Fibroblast of gingiva (primary cell): ENCODE data around the gene HTT.
A peak's percentile ranks its signal among the peaks of the same experiment; 100 is the strongest.

Source experiments
- DNase-seq: peaks from one replicate; pipeline ENCODE4 v3.0.0-alpha.2; 2011; ENCODE audit warnings: low read depth

Gene HTT

DNA sequence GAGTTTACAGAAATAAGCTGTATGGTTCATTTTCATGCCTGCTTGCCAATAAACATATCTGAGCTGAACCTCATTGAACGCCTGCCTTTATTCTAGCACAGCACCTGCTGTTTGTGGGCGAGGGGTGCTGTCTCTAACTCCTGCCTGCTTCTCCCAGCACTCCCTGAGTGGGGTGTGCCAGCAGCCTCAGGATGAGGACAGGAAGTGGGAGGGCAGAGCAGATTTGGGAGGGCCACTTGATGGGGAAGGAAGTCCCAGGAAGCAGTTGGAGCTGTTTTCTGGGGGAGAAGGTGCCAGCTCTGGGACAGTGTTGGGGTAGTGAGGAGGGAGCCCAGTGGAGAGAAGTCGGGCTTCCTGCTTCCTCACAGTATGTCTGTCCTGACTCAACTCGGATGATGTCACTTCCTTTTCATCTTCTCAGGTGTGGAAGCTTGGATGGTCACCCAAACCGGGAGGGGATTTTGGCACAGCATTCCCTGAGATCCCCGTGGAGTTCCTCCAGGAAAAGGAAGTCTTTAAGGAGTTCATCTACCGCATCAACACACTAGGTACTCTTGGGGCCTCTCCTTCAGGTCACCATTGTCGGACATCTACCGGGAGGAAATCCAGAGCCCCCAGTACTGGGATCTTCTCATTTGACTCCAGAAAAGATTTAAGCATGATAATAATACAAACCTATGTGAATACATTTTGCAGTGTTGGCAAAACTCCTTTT lies 145.4 kb downstream of the HTT start:
- no peak for DNase-seq

DNA sequence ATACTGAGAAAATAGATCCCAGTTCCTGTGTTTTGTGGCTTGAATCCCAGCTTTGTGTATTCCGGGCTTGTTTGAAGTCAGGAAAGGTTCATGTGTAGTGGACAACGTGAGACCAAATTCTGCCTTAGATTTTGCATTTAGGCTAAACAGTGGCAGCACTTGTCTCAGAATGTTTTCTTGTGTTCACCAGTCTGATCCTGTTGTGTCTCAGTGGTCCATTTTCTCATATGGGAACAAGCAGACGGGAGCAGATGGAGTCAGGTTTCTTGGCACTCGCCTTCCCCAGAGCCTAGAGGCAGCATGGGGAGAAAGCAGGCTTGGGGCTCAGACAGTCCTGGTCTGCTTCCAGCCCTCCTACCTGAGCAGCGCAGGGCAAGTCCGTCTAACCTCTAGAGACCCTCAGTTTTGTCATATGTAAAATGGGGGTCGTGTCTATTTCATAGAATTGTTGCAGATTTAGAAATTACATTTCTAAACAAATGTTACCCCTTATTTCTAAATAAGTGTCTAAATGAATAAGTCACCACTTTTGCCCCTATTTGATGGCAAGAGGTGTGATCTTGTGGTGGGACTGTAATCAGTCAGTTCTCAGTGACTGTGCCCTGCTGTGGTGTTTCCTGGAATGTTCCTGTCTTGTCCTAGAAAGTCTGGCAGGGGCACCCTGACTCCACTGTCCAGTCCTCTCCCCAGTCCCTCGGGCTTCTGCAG lies 146.1 kb downstream of the HTT start:
- no peak for DNase-seq

DNA sequence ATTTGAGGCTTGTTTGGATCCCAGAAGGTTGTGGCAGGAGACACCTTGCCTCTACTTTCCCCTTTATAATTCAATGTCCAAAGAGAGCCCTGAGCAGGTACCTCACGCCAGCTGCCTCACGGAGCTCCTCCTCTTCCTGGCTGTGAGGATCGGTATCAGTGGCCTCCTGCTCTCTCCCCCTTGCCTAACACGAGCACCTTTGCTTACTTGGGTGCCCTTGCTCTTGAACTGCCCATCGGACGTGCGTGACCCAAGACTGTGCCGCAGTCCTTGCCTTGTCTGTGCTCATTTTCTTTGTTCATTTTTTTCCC lies 146.7 kb downstream of the HTT start:
- no peak for DNase-seq

DNA sequence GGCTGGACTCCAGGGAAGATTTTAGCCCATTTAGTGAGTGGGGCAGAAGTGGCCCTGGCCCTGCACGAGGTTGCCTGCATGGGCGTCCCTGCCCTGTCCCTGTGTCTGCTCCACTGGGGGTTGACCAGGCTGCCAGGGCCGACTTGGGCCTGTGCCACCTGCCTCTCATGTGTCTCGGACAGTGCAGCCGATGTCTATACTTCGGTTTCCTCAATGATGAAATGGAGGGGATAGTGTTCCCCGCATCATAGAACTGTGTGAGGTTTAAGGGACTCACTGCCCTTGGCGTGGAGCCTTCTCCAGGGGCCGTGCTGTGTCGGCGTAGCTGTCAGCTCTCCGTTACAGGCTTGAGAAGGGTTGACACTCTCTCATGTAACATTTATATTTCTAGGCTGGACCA lies 147.5 kb downstream of the HTT start:
- no peak for DNase-seq

DNA sequence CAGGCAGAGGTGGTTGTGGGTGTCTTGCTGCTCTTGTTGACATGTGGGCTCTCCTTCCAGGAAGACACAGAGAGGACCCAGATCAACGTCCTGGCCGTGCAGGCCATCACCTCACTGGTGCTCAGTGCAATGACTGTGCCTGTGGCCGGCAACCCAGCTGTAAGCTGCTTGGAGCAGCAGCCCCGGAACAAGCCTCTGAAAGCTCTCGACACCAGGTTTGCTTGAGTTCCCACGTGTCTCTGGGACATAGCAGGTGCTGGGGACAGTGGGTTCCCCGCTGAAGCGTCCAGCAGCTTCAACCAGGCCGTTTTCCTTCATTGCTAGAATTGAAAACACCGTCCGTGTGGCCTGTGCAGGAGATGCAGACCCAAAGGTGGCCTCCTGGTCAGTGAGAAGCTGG lies 148.9 kb downstream of the HTT start:
- DNase-seq: no peak

DNA sequence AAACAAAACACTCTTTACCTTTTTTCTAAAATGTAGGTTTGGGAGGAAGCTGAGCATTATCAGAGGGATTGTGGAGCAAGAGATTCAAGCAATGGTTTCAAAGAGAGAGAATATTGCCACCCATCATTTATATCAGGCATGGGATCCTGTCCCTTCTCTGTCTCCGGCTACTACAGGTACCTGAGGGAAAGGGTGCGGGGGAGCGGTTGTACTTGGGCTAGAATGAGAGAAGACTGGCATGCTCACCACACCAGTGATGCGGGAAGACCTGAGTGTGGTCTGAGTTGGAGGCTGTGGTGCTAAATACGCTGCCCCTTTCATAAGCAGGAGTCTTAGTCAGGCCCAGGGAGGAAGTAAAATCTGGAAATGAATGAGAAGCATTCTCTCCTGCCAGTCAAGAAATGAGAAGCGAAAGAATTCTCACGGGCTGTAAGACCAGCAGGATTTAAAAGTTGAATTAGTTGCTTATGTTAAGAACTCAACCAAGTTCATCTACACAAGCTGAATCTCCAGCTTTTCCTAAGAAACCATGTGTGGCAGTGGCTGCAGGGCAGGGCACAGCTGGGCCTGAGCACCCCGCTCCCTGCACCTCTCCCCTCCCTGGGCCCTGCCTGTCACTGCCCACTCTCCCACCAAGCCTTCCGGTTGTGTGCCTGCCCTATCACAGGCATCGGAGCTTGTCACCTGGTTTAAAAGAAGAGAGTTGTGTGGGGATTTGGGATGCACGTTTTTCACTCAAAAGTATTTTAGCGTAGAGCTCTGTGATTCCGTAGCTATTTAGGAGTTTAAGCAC lies 149.7 kb downstream of the HTT start:
- DNase-seq: no peak

DNA sequence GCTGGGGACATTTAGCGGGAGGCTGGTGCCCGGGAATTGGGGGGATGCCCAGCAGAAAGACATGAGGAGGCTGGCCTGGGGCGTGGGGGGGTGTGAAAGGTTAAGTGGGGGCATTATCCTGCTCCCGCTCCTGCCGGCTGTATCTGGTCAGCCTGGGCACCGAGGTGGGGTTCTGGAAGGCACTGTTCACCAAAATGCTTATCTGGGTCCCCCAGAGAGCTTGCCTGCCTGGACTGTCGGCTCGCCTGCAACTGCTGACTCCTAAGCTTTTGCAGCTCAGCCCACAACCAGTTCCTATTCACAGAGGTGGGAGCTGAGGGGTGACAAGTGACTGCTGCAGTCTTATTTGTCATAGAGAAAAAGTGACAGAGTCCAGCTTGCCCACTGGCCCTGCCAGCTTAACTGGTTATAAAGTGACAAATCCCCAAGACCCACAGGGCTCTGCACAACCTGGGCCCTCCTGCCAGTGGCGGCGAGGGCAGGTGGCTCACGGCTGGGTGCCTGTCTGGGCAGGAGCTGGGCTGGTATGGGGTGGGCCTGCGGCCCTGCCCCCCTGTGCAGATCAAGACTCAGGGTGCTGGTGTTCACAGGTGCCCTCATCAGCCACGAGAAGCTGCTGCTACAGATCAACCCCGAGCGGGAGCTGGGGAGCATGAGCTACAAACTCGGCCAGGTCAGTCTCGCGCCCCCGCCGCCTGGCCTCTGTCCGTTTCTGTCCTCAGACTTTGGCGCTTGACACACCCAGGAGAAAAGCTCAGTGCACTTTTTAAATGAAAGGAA lies 150.8 kb downstream of the HTT start:
- no peak for DNase-seq

DNA sequence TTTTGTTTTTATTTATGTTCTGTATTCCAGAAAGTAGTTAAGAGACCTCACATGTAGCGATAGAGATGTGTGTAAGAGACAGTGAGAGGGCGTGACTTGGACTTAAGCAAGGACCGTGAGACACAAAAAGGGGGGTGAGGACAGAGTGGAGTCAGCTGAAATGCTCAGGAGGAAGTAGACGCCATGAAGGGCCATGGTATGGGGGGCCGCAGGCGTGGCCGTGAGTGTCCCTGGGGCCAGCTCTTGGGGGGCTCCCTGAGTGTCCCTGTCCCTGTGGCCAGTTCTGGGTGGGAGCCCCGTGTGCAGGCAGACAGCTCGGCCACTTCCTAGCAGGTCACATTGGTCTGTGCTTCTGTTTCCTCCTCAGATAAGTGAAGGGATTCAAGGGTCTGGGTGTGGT lies 151.5 kb downstream of the HTT start:
- DNase-seq: no peak

DNA sequence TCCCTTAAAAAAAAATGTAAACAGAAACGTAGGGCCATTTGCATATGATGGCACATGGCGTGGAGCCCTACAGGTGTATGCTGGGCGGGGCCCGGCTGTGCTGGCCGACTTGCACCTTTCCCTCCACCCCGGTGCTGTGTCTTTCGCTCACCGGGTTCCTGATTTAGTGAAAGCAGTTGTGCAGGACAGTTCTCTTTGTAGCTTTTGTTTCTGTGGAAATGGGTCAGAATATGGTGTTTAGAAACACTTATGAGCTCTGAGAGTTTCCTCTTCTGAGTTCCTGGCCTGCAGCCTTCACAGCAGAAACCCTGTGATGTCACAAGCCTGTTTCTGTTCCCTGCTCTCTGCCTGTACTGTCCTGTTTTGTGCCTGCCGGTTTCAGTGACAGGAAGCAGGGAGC lies 152.0 kb downstream of the HTT start:
- no peak for DNase-seq

DNA sequence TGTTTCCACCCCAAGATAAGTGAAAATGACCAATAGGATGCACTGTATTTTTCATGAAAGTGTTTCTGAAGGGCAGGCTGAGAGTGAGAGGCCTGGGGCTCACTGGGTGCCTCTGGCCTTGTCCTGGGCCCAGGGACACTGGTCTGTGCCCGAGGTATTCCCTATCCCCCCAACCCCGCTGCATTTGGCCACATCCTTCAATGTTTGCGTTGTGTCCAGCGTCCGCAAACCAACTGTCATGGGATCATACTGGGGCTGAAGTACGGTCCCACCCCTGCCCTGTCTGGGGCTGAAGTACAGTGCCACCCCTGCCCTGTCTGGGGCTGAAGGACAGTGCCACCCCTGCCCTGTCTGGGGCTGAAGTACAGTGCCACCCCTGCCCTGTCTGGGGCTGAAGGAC lies 152.5 kb downstream of the HTT start:
- DNase-seq: no peak

DNA sequence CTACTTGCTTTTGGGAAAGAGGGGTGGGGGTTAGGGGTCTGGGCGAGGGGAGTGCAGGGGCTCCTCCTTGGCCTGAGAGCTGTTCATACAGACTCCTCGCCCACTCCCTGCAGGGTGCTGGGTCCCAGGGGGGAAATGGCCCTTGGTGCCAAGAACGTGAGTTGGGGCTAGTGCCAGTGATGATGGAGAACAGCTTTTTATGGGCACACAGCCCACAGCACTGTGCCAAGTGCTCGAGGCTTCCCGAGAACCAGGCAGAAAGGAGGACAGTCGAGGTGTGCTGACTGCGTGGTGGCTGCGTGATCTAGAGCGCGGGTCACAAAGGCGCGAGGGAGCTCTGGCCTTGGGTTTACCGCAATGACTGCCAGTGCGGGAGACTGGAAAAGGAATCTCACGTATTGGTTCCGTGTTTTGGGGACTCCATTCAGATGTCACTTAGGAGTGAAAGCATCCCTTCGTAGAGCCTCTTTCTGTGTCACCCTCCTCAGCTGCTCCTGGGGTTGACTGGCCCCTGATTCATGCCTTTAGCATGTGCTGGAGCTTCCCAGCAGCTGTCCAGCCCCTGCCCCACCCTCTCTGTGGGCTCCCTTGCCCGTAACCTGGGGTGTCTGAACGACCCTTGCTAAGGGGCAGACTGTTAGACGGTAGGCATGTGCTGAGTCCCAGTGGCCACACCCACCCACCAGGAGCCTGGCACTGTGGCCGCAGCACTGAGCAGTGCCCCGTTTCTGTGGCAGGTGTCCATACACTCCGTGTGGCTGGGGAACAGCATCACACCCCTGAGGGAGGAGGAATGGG lies 153.6 kb downstream of the HTT start:
- DNase-seq: no peak

DNA sequence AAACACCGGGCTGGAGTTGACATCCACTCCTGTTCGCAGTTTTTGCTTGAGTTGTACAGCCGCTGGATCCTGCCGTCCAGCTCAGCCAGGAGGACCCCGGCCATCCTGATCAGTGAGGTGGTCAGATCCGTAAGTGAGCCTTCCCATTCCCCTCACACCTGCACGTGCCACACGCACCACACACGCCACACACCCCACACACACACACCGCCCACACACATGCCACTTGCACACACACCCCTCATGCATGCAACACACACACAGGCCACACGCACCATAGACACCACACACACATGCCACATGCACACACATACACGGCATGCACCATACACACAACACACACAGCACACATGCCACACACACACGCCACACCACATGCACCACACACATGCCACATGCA lies 154.4 kb downstream of the HTT start:
- no peak for DNase-seq

DNA sequence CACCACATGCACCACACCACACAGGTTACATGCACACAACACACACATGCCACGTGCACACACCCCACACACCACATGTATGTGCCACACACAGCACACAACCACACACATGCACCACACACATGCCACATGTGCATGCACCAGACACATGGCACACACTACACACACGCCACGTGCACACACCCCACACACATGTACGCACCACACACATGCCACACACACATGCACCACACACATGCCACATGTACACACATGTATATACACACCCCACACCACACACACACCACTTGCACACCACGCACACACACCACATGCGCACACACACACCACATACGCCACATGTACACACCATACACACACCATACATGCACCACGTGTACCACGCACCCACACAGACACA lies 154.8 kb downstream of the HTT start:
- no peak for DNase-seq

DNA sequence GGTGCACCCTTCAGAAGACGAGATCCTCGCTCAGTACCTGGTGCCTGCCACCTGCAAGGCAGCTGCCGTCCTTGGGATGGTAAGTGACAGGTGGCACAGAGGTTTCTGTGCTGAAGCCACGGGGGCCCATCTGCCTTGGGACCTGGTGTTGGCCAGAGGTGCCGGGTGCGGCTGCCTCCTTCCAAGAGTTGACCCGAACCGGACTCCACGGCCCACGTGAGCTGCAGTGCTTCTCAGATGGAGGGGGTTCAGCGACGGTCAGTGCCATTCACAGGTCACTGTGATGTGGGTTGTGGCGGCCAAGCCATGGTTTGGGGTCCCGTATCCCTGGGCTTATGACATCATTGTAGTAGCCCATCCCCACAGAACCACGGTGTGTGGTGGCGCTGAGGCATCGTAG lies 155.5 kb downstream of the HTT start:
- no peak for DNase-seq

DNA sequence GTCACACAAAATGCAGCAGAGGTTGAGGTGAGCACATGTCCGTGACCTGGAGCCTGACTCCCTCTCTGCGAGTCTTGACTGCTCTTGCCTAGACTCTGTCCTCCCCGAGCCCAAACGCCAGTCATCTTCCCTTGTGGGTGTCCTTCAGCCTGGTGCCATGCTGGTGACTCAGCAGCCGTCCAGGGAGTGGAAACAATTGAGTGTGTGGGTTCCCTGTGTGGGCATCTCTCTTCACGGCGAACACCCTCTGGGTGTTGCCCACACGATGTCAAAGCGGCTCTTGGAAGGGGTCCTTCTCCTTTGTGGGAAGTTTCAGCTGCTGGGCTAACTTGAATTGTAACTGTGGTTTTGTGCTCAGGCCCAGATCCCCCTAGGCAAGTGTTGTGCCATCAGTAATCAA lies 157.0 kb downstream of the HTT start:
- peak; percentile 58 for DNase-seq

DNA sequence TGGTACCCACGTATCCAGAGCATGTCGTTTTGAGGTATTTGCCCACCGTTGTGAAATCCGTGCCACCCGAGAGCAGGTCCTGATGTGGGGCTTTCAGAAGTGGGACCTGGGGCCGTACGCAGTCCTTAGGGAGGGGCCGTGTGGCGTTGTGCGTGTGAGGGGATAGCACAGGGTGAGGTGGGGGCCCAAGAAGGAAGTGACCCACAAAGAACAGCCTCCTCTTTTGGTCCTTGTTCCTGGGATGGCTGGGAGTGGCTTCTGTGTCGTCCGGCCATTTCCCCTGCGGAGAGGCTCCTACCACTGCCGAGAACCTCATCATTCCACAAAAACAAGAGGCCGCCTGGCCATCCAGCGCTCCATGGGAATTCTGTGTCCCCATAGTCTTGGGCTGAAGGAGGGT lies 157.5 kb downstream of the HTT start:
- DNase-seq: no peak

DNA sequence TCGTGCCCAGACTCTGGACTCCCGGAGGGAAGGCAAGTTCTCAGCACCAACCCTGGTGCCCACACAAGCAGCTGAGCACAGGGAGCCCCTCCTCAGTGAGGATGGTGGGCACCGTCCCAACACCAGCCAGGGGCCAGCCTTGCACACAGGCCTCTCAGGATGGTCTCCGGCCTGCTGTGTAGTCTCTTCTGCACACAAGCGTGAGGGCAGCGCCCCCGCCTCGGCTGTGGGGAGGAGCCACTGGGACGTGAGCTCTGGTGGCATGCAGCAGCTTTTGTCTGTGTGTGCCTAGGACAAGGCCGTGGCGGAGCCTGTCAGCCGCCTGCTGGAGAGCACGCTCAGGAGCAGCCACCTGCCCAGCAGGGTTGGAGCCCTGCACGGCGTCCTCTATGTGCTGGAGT lies 158.4 kb downstream of the HTT start:
- no peak for DNase-seq

DNA sequence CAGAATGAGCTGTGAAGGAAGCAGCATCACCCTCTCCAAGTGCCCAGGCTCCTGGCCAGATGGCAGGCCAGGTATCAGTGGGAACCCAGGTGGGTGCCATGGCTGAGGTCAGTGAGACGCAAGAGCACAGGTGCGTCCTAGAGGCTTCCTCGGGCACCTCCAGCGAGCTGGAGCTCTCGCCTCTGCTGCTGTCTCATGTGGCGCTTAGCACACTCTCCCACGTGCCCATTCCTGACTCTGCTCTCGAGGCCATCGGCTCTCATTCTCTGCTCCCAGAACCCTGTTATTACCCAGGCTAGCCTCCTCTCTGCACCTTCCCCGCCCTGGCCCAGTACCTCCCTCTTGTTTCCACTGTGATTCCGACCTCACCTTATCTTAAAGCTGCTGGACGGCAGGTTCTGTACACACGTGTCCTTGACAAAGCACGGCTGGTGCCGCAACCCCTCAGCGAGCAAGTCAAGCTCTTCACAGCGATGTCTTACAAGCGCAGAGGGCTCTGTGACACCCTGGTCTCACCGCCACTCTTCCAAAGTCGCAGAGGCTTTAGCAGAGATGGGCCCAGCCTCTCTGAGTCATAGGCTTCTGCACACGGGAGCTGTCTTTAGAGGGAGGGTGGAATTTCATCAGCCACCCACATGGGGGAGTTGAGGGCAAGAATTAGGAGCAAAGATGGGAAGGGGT lies 159.1 kb downstream of the HTT start:
- DNase-seq: no peak

DNA sequence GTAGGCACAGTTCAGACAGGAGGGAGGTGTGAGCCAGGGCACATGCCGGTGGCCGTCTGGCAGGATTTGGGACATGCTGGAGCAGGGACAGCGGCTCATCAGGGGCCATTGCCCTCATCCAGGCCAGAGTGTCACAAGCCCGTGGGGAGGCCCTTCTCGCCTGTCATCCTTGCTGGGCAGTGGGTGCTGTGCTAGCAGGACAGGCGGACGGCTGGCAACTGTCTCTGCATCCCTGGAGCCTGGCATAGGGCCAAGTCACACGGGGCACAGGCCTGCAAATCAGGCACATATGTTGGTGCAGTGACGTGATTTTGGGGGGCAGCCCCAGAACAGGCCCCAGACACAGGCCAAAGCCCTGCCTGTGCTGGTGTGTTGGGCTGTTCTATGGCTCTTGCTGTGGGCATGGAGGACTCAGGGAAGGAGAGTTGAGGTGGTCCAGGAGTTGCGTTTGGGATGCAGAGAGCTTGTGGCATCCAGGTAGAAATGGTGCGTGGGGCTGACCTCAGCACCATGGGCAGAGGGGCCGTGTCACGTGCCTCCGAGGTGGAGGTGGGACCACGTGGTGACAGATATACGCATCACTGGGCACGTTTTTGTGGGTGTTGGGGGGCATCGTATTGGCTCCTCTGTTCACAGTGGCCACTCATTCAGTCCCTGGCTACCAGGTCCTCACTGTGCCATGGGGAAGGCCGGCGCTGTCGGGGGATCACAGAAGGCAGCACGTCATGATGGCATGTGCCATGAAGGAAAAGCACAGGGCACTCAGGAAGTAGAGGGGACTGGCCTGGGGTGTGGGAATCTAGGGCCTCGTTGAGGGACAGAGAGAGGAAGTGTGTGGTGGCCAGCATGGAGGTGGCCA lies 159.9 kb downstream of the HTT start:
- no peak for DNase-seq

DNA sequence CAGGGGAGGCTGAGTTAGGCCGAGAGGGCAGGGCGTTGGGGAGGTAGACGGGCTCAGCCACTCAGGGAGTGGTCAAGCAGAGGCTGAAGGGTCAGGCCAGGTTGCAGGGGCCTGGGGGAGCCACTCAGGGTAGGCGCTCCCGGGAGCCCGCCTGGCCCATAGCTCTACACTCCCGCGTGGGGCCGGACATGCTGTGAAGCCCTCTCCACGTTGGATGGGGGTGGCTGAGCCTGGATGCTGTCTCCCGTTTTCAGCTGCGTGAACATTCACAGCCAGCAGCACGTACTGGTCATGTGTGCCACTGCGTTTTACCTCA lies 160.5 kb downstream of the HTT start:
- no peak for DNase-seq
